Stimulated activated CD4-positive, alpha-beta T cell treated with anti-CD3 and anti-CD28 coated beads, Interleukin-1b, Interleukin-23, amount 100 ng/mL, for 1 hour (primary cell): Measurements from ENCODE around the gene MTO1.
"Not testable (repeated sequence)": the region's sequence is repeated elsewhere in the genome, so short reads cannot be mapped to it uniquely, and the experiment has no call there.

ENCODE experiments used
- DNase-seq, 2 donors: peaks; one replicate each; pipeline ENCODE4 v3.0.0-alpha.2; 2020; ENCODE audit warnings: low read depth in 2 of 2

MTO1 gene

DNA sequence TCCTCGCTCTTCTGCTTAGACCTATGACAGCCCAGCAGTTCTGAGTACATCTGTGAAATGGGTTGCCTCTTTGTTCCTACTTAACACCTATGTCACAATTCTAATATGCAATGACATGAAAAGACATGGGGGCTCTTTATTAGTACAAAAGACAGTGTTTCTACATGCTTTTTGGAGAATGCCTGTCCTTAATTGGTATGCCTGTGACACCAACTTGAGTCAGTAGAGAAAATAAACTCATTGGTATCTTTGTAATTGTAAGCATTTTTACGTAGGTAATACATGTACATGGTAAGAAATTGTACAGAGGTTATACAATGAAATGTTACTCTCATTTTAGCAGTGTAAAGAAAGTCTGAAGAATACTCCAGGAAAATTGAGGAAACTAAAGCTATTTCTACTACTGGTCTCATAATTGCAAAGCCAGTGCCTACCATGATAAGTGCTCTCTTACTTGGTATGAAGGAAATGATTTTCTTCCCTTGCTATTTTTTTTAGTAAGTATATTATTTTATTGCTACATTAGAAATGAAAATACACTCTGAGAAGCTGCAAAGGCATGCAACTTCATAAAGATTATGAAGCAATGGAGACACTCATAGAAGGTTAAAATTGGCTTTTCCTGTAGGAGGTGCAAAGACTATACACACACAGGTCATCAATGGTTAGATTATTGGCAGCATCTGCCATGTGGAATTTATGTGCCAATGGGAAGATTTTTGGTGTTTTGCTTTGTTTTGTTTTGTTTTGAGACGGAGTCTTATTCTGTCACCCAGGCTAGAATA is 64.2 kb downstream of the MTO1 start:
- no peak for DNase-seq

DNA sequence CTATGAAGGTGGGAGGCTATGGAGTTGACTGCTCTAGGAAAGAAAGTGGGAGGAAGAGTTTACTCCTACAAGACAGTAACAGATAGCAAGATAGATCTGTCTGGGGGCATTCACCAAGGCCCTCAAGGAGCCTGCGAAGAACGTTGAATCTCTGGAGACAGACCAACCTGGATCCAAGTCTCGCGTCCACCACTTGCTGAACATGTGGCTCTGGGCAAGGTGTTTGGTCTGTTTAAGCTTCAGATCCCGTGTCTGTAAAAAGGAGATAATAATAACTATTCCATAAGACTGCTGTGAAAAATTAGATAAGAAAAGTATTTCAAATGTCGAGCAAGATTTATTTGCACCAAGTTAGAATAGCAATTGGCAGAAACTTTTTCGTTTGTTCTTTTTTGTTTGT is 67.4 kb downstream of the MTO1 start:
- no peak for DNase-seq

DNA sequence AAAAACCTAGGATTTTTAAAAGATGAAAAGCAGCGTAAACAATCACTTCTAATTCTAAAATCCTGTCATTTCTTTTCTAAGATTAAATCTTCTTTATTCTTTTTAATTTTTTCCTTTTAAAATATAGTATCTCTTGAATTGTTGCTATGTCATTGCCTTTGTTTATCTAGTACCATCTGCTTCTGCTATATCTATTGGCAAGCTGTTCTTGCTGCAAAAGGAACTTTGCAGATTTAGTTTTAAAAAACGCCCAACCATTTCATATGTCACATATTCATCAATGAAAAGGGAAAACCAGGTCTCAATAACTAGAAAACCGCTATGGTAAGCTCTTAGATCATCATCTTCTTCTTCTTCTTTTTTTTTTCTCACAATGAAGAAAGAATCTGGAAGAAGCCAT is 70.8 kb downstream of the MTO1 start:
- DNase-seq: no peak

DNA sequence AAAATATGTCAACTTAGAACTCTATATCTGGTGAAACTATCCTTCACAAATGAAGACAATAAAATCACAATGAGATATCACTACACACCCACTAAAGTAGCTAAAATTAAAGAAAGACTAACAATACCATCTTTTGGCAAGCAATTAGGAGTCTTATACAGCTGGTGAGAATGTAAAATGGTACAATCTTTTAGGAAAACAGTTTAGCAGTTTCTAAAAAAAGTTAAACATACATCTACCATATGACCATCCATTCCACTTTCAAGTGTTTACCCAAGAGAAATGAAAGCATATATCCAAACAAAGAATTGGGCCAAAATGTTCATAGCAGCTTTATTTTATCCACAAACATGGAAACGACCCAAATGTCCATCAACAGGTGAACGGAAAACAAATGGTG is 73.1 kb downstream of the MTO1 start:
- no peak for DNase-seq

DNA sequence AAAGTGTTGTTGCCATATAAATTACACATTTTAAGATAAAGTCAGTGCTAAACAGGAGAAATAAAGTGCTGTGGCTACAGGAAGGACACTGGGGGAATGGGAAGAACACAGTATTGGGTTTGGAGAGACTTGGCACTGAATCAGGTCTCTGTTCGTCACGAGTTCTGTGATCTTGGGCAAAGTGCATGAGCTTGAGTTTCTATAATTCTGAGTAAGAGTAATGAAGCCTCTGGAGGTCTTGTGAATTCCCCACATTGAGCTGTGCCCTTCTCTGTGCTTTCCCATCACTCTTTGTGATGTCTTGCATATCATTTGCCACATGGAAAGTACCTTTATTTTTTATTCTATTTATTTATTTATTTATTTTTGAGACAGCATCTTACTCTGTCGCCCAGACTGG is 76.1 kb downstream of the MTO1 start:
- no peak for DNase-seq

DNA sequence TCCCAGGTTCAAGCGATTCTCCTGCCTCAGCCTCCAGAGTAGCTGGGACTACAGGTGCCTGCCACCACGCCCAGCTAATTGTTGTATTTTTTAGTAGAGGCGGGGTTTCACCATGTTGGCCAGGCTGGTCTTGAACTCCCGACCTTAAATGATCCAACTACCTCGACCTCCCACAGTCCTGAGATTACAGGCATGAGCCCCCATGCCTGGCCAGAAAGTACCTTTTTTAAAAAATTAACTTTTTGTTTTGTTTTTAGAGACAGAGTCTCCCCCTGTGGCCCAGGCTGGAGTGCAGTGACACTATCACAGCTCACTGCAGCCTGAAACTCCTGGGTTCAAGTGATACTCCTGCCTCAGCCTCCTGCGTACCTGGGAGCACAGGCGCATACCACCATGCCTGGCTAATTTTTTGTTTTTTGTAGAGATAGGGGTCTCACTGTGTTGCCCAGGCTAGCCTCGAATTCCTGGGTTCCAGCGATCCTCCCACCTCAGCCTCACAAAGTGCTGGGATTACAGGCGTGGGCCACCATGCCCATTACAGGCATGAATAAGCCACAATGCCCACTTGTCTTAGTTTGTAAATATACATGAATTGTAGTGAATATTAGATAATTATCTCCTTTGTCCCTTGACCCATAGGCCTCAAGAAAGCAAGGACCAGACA is 76.7 kb downstream of the MTO1 start:
- no peak for DNase-seq

DNA sequence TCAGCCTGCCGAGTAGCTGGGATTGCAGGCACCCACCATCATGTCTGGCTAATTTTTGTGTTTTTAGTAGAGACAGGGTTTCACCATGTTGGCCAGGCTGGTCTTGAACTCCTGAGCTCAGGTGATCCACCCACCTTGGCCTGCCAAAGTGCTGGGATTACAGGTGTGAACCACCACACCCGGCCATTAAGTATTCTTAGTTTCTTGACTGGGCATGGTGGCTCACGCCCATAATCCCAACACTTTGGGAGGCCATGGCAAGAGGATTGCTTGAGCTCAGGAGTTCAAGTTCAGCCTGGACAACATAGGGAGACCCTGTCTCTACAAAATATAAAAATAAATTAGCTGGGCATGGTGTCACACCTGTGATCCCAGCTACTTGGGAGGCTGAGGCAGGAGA is 80.9 kb downstream of the MTO1 start:
- not testable (repeated sequence) for DNase-seq

DNA sequence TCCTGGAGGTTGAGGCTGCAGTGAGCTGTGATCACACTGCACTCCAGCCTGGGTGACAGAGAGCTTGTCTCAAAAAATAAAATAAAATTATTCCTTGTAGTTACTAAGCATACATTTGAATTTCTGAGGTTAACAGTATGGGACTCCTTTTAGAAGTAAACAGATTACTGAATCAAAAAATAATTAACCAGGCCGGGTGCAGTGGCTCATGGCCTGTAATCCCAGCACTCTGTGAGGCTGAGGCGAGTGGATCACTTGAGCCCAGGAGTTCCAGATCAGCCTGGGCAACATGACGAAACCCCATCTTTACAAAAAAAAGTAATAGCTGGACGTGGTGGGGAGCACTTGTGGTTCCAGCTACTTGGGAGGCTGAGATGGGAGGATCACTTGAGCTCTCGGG is 81.4 kb downstream of the MTO1 start:
- no peak for DNase-seq

DNA sequence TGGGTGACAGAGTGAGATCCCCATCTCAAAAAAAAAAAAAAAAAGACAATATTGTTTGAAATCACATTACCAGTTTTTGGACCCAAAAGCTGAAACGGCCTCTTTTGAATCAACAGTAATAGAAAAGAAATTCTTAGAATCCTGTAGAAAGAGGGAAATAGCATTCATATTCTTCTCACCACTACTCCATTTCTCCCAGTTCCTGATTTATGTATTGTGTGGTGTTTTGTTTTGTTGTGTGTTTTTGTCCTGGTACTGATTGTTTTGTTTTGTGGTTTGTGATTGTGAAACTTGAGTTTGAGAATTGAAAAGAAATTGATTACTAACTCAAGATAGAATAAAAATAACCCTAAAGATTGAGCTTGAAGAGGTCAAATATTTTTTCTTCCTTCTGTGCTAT is 85.5 kb downstream of the MTO1 start:
- DNase-seq: no peak

DNA sequence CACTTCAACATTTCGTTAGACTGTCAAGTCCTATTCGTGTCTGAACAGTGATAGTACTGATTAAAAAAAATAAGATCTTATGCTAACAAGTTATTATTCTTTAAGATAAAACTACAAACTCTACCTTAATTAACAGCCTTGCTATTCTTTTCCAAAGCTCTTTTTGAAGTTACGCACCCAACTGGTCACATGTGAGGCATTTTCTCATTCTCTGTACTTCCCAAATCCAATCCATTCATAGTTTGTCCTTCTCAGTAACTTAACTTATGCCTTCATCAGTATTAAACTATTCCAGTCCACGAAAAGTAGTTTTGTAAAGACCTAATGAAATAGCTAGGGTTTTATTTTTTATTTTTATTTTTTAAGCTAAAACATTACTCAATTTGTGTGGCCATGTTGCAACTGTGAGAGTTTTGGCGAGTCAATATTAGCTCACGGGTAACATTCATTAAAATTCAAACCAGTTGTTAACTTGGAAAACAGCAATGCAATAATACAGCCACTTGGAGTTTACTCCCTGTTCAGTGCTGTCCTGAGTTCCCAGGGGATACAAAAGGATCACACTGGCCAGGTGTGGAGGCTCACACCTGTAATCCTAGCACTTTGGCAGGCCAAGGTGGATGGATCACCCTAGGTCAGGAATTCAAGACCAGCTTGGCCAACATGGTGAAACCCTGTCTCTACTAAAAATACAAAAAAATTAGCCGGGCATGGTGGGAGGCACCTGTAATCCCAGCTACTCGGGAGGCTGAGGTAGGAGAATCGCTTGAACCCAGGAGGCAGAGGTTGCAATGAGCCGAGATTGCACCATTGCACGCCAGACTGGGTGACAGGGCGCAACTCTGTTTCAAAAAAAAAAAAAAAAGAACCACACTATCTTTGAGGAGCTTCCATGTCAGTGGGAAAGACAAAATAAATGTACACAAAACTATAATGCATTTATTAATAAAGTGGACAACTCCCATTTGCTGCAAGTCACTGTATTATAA is 87.2 kb downstream of the MTO1 start:
- no peak for DNase-seq

DNA sequence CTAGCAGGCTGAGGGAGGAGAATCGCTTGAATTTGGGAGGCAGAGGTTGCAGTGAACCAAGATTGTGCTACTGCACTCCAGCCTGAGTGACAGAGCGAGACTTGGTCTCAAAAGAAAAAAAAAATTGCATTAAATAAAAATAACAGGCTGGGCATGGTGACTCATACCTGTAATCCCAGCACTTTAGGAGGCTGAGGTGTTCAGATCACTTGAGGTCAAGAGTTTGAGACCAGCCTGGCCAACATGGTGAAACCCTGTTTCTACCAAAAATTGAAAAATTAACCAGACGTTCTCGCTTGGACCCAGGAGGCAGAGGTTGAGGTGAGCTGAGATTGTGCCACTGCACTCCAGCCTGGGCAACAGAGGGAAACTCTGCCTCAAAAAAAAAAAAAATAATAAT is 89.6 kb downstream of the MTO1 start:
- DNase-seq: not testable (repeated sequence)

DNA sequence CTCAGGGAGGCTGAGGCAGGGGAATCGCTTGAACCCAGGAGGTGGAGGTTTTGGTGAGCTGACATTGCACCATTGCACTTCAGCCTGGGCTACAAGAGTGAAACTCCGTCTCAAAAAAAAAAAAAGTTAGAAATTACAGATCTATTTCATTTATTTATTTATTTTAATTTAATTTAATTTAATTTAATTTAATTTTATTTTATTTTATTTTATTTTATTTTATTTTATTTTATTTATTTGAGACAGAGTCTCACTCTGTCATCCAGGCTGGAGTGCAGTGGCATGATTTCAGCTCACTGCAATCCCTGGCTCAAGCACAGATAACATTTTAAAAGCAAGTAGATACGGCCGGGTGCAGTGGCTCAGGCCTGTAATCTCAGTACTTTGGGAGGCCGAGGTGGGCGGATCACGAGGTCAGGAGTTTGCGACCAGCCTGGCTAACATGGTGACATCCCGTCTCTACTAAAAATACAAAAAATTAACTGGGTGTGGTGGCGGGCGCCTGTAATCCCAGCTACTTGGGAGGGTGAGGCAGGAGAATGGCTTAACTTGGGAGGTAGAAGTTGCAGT is 93.9 kb downstream of the MTO1 start:
- DNase-seq: not testable (repeated sequence)

DNA sequence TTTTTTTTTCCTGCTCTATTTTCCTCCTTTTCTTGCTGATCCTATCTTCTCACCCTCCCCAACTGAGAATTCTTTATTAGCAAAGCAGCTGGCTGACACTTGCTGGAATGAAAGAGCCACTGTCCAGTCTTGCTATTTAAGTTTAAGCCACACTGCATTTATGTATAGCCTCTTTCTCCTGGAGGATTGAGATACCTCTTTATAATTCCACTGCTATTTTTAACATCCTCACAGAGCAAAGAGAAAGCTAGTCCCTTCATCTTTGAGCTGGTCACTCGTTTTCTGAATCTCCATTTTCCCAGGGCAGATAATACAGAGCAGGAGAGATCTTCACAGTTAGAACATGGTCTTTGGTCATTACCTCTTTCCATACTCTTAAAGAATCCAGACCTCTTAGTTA is 95.3 kb downstream of the MTO1 start:
- DNase-seq: no peak
